GM19351 (cell line): ENCODE results near the gene EPHA8.

Experiments
- ATAC-seq: cut with Tn5 transposase; IDR thresholded peaks from one replicate; pipeline ENCODE4 v1.9.1; 2021; ENCODE audit warnings: mild to moderate bottlenecking, moderate library complexity; ENCODE audit not compliant: unreplicated experiment

The EPHA8 gene

GRCh38 chr1:22535399-22535798 is 27.9 kb upstream of the EPHA8 start:
- ATAC-seq, result no peak

DNA sequence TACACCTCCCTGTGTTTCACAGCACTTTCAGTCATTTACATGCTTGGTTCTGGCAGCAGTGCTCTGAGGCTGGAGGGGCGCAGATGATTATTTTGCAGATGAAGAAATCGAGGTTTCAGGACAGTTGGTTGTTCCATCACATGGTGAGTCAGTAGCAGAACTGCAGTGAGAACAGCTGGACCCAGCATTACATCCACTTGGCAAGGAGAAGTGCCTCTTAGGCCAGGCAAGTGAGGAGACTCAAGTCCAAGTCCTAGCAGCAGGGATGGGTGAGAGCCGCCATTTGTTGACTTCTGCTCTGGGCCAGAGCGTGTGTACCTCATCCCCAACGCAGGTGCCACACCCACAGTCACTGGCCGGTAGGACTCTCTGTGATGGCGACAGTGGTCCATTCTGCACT is 26.8 kb upstream of the EPHA8 start:
- no peak for ATAC-seq

DNA sequence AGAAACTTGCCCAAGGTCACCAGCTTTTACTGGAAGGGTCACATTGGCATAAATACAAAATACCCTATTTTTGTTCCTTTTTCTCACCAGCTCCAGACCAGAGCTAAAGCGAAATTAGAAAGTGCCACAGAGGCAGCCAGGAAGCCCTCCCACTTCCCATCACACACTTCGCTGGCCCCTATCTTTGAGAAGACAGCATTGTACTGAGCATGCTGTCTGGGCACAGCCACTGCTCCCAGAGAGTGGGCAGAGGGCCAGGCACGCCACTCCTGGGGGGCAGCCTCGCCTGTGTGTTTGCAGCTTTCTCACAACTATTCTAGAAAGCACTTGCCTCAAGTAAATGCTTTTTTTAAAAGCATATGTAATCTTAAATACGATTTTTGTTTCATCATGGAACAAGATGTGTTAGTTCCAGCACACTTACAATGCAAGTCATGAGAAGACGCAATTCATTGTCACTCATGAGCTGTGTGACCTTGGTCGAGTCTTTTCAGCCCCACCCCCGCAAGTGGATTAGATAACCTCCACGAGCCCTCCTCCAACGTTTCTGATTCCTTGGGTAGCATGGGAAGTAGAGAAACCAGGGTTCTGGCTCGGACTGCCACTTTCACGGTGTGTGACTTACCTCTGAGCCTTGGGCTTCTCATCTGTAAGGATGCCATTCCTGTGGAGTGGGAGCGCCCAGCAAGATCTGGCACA is 25.7 kb upstream of the EPHA8 start:
- ATAC-seq, result no peak

- no peak for ATAC-seq
Measured at GRCh38 chr1:22539510-22540118, 23.7 kb upstream of the EPHA8 start.

GRCh38 chr1:22540337-22540736 is 23.0 kb upstream of the EPHA8 start:
- ATAC-seq, result no peak

GRCh38 chr1:22542886-22543285 is 20.4 kb upstream of the EPHA8 start:
- no peak for ATAC-seq

- ATAC-seq, result no peak
Measured at GRCh38 chr1:22543679-22544078, 19.6 kb upstream of the EPHA8 start.

GRCh38 chr1:22544606-22545005 is 18.7 kb upstream of the EPHA8 start:
- no peak for ATAC-seq

GRCh38 chr1:22545141-22545540 is 18.1 kb upstream of the EPHA8 start:
- no peak for ATAC-seq

DNA sequence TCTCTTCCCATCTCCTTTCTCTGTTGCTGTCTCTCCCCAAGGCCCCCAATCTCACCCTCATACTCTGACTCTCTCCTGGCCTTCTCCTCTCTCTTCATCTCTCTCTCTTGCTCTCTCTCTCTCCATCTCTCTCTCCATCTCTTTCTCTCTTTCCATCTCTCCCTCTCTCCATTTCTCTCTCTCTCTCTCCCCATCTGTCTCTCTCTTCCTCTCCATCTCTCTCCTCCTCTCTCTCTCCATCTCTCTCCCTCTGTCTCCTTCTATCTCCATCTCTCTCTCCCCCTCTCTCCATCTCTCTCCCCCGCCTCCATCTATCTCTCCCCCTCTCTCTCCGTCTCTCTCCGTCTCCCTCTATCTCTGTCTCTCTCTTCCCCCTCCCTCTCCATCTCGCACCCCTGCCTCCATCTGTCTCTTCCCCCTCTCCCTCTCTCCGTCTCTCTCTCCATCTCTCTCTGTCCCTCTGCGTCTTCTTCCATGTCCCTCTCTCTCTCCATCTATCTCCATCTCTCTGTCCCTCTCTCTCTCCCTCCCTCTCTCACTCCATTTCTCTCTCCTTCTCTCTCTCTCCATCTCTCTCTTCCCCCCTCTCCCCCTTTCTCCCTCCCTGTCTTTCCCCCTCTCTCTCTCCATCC is 16.0 kb upstream of the EPHA8 start:
- no peak for ATAC-seq

DNA sequence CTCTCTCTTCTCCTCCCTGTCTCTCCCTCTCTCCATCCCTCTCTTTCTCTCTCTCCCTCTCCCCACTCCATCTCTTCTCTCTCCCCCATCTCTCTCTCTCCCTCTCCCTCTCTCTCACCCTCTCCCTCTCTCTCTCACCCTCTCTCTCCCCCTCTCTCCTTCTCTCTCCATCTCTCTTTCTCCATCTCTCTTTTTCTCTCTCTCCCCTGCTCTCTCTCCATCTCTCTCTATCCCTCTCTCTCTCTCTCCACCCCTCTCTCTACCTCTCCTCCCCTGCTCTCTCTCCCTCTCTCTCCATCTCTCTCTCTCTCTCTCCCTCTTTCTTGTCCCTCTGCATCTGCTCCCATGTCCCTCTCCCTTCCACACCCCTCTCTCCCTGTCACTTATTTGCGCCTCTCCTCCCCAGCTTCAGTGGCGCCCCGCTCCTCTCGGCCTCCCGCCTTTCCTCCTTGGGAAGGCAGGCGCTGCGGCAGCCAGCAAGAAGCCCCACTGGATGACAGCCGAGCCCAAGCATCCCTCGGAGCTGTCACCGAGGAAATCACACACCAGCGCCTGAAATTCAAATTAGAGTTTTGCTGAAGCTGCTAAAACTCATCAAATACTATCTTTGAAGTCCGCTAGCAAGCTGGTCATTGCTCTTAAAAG is 15.3 kb upstream of the EPHA8 start:
- ATAC-seq, result no peak

- ATAC-seq, result no peak
Measured at GRCh38 chr1:22550021-22550420, 13.3 kb upstream of the EPHA8 start.

DNA sequence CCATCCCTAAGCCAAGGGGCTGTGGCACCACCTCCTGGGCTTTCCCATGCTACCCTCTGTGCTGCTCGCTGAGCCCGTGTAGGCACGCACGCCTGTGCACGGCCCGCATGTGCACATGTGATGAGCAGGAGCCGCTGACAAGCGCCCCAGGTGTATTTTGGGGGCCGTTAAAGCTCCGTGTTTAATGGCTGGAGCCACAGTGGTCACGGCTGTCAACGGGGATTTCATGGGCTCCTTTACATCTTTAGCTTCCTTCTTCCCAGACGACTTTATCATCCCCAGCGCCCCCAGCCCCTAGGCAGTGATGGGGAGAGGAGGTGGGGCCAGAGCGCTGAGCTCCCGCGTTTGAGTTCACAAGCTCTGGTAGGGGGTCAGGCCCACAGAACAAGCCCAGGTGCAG is 11.7 kb upstream of the EPHA8 start:
- ATAC-seq, result no peak

DNA sequence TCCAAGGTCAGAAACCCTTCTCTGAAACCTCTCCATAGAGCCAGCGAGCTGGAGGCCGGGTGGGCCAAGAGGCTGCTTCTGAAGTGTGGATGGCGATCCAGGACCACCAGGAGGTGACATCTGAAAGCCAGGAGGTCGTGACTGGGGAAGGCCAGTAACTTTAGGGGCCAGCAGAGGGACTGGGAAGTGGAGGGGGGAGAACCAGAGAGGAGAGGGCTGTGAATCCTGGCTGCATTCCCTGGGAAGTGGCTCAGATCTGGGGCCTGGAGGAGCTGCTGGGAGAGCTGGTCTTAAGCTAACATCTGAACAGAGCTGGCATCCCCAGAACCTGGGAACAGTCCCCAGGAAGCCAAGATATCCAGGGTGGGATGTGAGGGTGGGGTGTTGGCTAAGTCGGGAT is 11.3 kb upstream of the EPHA8 start:
- ATAC-seq, result no peak

DNA sequence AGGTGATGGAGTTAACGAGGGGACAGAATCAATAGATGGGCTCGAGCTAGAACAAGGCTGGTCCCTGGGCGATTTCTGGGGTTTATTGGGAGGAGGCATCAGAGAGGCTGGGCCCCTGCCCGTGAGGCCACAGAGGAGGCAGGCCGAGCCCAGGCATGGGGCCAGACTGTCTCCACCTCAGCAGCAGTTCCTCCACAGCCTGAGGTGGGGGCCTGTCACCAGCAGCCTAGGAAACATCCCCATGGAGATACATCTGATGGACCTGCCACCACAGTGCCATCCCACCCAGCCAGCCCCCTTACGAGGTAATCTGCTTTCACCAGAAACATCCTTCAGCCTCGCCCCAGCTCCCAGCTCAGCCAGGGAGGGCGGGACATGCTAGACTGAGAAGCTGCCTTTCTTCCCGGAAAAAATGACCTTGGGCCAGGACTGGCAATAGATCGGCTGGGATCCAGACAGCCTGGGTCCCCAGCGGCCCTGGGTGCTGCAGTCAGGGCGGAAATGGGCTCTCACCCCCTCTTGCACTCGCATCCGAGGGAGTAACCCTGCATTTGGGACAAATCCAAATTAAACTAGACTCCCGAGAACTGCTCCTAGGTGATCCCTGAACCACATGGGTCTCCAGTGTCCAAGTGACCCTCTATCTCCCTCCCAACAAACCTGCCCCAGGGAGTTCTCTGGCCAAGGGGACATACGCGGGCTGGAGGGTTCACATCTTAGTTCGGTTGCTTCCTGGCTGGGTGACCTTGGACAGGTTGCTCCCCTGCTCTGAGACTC is 10.0 kb upstream of the EPHA8 start:
- ATAC-seq, result no peak

DNA sequence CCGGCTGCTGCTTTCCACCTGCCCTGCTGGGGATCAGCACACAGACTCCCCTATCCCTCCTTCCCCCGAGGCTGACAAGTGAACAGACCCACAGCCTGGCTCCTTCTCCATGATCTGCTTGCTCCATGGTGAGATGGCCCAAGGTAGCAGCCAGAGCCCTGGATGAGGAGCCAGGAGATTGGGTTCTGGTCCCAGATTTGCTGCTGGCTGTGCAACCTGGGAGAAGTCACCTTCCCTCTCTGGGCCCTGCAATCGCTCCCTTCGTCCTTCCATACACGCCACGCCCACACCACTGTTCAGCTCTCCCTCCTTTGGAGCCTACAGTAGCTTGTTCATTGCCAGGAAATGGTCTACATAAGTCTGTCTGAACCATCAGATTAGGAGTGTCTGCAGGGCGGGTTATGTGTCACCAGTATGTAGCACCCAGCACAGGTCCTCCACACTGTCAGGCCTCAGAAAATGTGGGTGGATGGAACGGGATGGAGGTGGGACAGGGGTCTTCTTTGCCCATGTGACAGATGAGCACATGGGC is 9.2 kb upstream of the EPHA8 start:
- ATAC-seq, result no peak

GRCh38 chr1:22555371-22555656 is 8.0 kb upstream of the EPHA8 start:
- ATAC-seq, result no peak

DNA sequence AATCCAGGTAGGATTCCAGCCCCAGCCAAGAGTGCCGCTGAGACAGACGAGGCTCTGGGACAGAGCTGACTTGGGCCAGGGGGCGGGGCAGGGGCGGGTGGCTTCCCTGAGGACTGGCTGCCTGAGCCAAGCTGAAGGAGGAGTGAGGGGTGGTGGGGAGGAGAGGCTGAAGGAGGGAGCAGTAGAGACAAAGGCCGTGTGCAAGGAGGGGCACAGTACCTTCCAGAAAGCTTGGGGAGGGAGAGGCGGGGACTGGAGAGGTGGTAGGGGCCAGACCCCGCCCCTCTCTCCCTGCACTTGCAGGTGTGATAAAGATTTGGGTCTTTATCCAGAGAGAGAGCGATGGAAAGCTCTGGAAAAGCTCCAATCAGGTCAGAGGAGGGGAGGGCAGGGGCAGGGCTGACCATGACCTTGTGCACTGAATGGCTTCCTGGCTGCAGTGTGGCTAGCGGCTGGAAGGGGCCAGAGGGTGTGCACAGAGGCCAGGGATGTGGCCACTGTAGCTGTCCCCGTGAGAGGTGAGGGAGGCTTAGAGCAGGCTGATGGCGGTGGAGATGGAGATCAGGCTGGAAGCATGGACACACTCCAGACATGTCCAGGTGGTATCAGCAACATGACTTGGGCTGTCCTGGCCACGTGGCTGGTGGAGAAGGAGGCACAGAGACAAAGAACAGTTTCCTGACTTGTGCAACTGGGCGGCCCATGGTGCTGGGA is 6.7 kb upstream of the EPHA8 start:
- no peak for ATAC-seq

GRCh38 chr1:22557341-22557950 is 5.8 kb upstream of the EPHA8 start:
- ATAC-seq, result no peak
